HepG2 (cell line): ENCODE data around the gene TMEM80. TPM values are rescaled to one million over a fixed set of nuclear protein-coding genes. Genes with fewer than 3 reads are reported as not detected.
A peak's percentile ranks its signal among the peaks of the same experiment; 100 is the strongest.
"Not testable (repeated sequence)": the region's sequence is repeated elsewhere in the genome, so short reads cannot be mapped to it uniquely, and the experiment has no call there.

ENCODE experiments used
- ATAC-seq: fragments of 200-7000 bp; cut with Tn5 transposase; 3 replicates; pipeline ENCODE4 v1.9.1; 2020; ENCODE audit warnings: mild to moderate bottlenecking, moderate library complexity
- BruUV-seq: library from RNA; stranded (reverse); fragments of 400-500 nt; replicated peaks from 2 replicates; lab custom pipeline; 2021; lab: Mats Ljungman, UMichigan
- CTCF ChIA-PET: fragments of 300-600 bp; formaldehyde crosslinking; extraction: SDS; loops from one replicate; lab custom pipeline; 2021; ENCODE audit warnings: low total read pairs, inconsistent platforms, low intra/inter-chr PET ratio; lab: Yijun Ruan, JAX
- POLR2A ChIA-PET: fragments of 350-600 bp; sonication (Branson Sonifier 250); formaldehyde crosslinking; loops from one replicate; lab custom pipeline; 2020; ENCODE audit warnings: antibody characterized with exemption, inconsistent platforms; lab: Yijun Ruan, JAX
- DNase-seq: peaks from one replicate; pipeline ENCODE4 v3.0.0-alpha.2; 2015; ENCODE audit warnings: low spot score
- FAIRE-seq: peaks from 3 replicates; lab custom pipeline; 2011; peaks lifted over from hg19 to GRCh38; lab: Jason Lieb, UNC
- H2AFZ ChIP-seq: one replicate; pipeline ENCODE4 v1.6.1; 2011; ENCODE audit warnings: low read length, inconsistent platforms
- H3K27ac ChIP-seq: fragments of 300-600 bp; 3 replicates; pipeline ENCODE4 v1.8.0; 2011; ENCODE audit warnings: mixed run types, mild to moderate bottlenecking, mixed read lengths, low read length, inconsistent platforms; ENCODE audit not compliant: insufficient read depth; ENCODE audit errors: extremely low read length
- H3K27me3 ChIP-seq, 2 experiments: fragments of 200-600 bp in 1 of 2; 2 replicates in 1 of 2; 3 replicates in 1 of 2; pipeline versions ENCODE4 v1.6.0 to v1.8.0; 2011; ENCODE audit warnings: low read length in 2 of 2, mild to moderate bottlenecking in 2 of 2, moderate library complexity in 2 of 2, inconsistent platforms in 1 of 2; ENCODE audit not compliant: insufficient read depth in 2 of 2, control insufficient read depth in 1 of 2
- H3K36me3 ChIP-seq, 2 experiments: fragments of 200-600 bp in 1 of 2; replicated peaks in 1 of 2; 2 replicates in 1 of 2; 3 replicates in 1 of 2; pipeline versions ENCODE4 v1.5.1 to v1.8.0; 2011; ENCODE audit warnings: low read length in 2 of 2, inconsistent platforms in 1 of 2; ENCODE audit not compliant: insufficient read depth in 2 of 2, control insufficient read depth in 1 of 2
- H3K4me1 ChIP-seq: 2 replicates; pipeline ENCODE4 v1.5.1; 2012; ENCODE audit warnings: low read length, inconsistent platforms; ENCODE audit not compliant: insufficient read depth
- H3K4me2 ChIP-seq: 2 replicates; pipeline ENCODE4 v1.6.0; 2011; ENCODE audit warnings: low read depth, low read length, inconsistent platforms
- H3K4me3 ChIP-seq, 3 experiments: fragments of 200-600 bp in 1 of 3; sonication (generic), shearing (Covaris generic) in 1 of 3; replicated peaks in 1 of 3; 2 replicates each; pipeline ENCODE4 v1.5.1; 2011 to 2016; ENCODE audit warnings: low read length in 3 of 3, inconsistent platforms in 2 of 3, low read depth in 2 of 3, mild to moderate bottlenecking in 2 of 3, control low read depth in 1 of 3, mixed read lengths in 1 of 3; ENCODE audit not compliant: insufficient read depth in 1 of 3
- H3K79me2 ChIP-seq: one replicate; pipeline ENCODE4 v1.6.1; 2011; ENCODE audit warnings: low read length, inconsistent platforms; ENCODE audit not compliant: insufficient read depth
- H3K9ac ChIP-seq: 2 replicates; pipeline ENCODE4 v1.6.0; 2011; ENCODE audit warnings: mild to moderate bottlenecking, low read depth, low read length, inconsistent platforms; ENCODE audit not compliant: insufficient read depth
- H3K9me3 ChIP-seq: 2 replicates; pipeline ENCODE4 v1.5.1; 2012; ENCODE audit warnings: mild to moderate bottlenecking, low read length
- H4K20me1 ChIP-seq: 2 replicates; pipeline ENCODE4 v1.6.0; 2011; ENCODE audit warnings: inconsistent platforms, mild to moderate bottlenecking, low read length, moderate library complexity; ENCODE audit not compliant: insufficient read depth
- BCL6 ChIP-seq: IDR thresholded peaks from 2 replicates; pipeline ENCODE4 v1.6.1; 2016; ENCODE audit warnings: missing genetic modification reagents, missing compliant biosample characterization
- CEBPG ChIP-seq: IDR thresholded peaks from 2 replicates; pipeline ENCODE4 v1.6.1; 2016
- CREB1 ChIP-seq, 2 experiments: fragments of 450-650 bp in 1 of 2; IDR thresholded peaks; 2 replicates each; pipeline ENCODE4 v1.6.1; 2016 to 2017; ENCODE audit warnings: control low read depth in 1 of 2, mild to moderate bottlenecking in 1 of 2, missing compliant biosample characterization in 1 of 2, missing genetic modification characterization in 1 of 2
- HDAC1 ChIP-seq: sonication (generic); formaldehyde crosslinking; IDR thresholded peaks from 2 replicates; pipeline ENCODE4 v1.5.1; 2020; ENCODE audit warnings: mild to moderate bottlenecking, missing genetic modification reagents
- NCOR1 ChIP-seq: fragments of 200-600 bp; sonication (generic); IDR thresholded peaks from 2 replicates; pipeline ENCODE4 v1.7.0; 2017; ENCODE audit warnings: antibody characterized with exemption, low read length, borderline replicate concordance
- NR2C2 ChIP-seq: sonication (generic); formaldehyde crosslinking; IDR thresholded peaks from 2 replicates; pipeline ENCODE4 v1.4.0; 2020; ENCODE audit warnings: missing genetic modification reagents, mild to moderate bottlenecking, moderate library complexity, borderline replicate concordance
- NR2F2 ChIP-seq: IDR thresholded peaks from 2 replicates; pipeline ENCODE4 v1.6.1; 2012; ENCODE audit warnings: low read depth, inconsistent platforms, borderline replicate concordance
- NR2F6 ChIP-seq, 2 experiments: IDR thresholded peaks; 2 replicates each; pipeline ENCODE4 v1.6.1; 2016; ENCODE audit warnings: antibody characterized with exemption in 1 of 2, mild to moderate bottlenecking in 1 of 2
- RARA ChIP-seq: IDR thresholded peaks from 2 replicates; pipeline ENCODE4 v1.6.1; 2016; ENCODE audit warnings: missing genetic modification reagents, missing compliant biosample characterization
- SKI ChIP-seq: fragments of 450-650 bp; IDR thresholded peaks from one replicate; pipeline ENCODE4 v1.6.1; 2018; ENCODE audit warnings: mild to moderate bottlenecking; ENCODE audit not compliant: partially characterized antibody
- TBL1XR1 ChIP-seq: fragments of 150-350 bp; IDR thresholded peaks from 2 replicates; pipeline ENCODE4 v1.6.1; 2014; ENCODE audit warnings: borderline replicate concordance, low read length; ENCODE audit not compliant: partially characterized antibody
- TBX2 ChIP-seq: sonication (generic); formaldehyde crosslinking; IDR thresholded peaks from 2 replicates; pipeline ENCODE4 v1.5.0; 2020; ENCODE audit warnings: missing genetic modification reagents, mild to moderate bottlenecking, borderline replicate concordance
- WGBS: methylation state at CpG from one replicate; pipeline ENCODE4 v1.1.6; 2017; ENCODE audit warnings: low lambda C conversion rate; 5-methylcytosine and 5-hydroxymethylcytosine counted together
- in situ Hi-C: cut with HindIII; loops from 2 replicates; pipeline ENCODE4 v1.10.0; 2017; ENCODE audit warnings: low pct_unique_long_range_greater_than_20kb; ENCODE audit not compliant: extremely low pct_ligation_motif_present
- intact Hi-C: fragments of 100-400 bp; cut with micrococcal nuclease; formaldehyde crosslinking; loops from one replicate; pipeline ENCODE4 v1.10.0; 2022; ENCODE audit not compliant: unreplicated experiment
- polyA plus RNA-seq, 8 experiments: library from polyadenylated mRNA; depleted of rRNA in 3 of 8; stranded (reverse) in 7 of 8; unstranded in 1 of 8; fragments of >200 nt; fragmentation: Illumina TruSeq in 4 of 8; extraction: Trizol in 4 of 8; gene quantifications; 2 replicates each; pipeline versions ENCODE4 v1.2.1 to v1.2.3, GENCODE V29; 2011 to 2016; ENCODE audit warnings: low read depth in 4 of 8, missing spikeins in 1 of 8, mixed read lengths in 1 of 8; ENCODE audit not compliant: insufficient read depth in 1 of 8
- total RNA-seq, 5 experiments: library from RNA; depleted of rRNA; stranded (reverse); fragments of >200 nt; fragmentation: Illumina TruSeq; extraction: Trizol; gene quantifications; 2 replicates each; pipeline ENCODE4 v1.2.3, GENCODE V29; 2016; ENCODE audit warnings: low read depth in 1 of 5
- TF ChIP-seq, protein P1 (sequence below): sonication (generic); formaldehyde crosslinking; IDR thresholded peaks from 2 replicates; pipeline ENCODE4 v1.8.0; 2022; ENCODE audit warnings: missing genetic modification reagents, mild to moderate bottlenecking, moderate library complexity, borderline replicate concordance
- TF ChIP-seq, protein P2 (sequence below): sonication (generic); formaldehyde crosslinking; IDR thresholded peaks from 2 replicates; pipeline ENCODE4 v1.5.1; 2020; ENCODE audit warnings: mild to moderate bottlenecking, missing genetic modification reagents, moderate library complexity

The TMEM80 gene
- total and polyA plus RNA-seq, 2 of the 13 experiments (the other 11 are each of a cell fraction or from before 2014, with no cell fraction given), result 5.6 to 17.1 TPM

DNA sequence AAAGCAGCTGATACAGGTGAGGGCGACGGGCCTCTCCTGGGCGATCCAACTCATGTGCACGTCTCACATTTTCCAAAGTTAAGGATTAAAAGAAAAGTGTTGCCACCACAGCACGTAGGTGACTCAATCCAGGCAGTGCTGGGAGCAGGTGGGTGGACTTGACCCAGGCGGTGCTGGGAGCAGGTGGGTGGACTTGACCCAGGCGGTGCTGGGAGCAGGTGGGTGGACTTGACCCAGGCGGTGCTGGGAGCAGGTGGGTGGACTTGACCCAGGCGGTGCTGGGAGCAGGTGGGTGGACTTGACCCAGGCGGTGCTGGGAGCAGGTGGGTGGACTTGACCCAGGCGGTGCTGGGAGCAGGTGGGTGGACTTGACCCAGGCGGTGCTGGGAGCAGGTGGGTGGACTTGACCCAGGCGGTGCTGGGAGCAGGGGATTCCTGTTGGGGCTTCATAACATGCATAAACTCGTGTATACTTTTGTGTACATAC, 47.9 kb upstream of the TMEM80 start:
- Histone ChIP-seq H3K4me1 (peaks cover 12% of the 10 kb centered on the region; the same call in 1 of the 2 replicates), H3K36me3 (peaks cover 4 to 20% of the 10 kb centered on the region in 2 experiments)
- CTCF ChIA-PET; H3K27me3 ChIP-seq; H3K4me2 ChIP-seq; ATAC-seq; H3K27ac ChIP-seq; POLR2A ChIA-PET; in situ Hi-C loops; H3K9me3 ChIP-seq; H3K9ac ChIP-seq; H2AFZ ChIP-seq; intact Hi-C loops; H4K20me1 ChIP-seq; FAIRE-seq; H3K4me3 ChIP-seq; BruUV-seq; H3K79me2 ChIP-seq; DNase-seq; TF ChIP-seq CREB1 (IDR thresholded peaks at IDR 0.05): not testable (repeated sequence)
- 78% methylated on average over 9 of the region's 14 CpGs for WGBS
- TF ChIP-seq, protein P1, sequence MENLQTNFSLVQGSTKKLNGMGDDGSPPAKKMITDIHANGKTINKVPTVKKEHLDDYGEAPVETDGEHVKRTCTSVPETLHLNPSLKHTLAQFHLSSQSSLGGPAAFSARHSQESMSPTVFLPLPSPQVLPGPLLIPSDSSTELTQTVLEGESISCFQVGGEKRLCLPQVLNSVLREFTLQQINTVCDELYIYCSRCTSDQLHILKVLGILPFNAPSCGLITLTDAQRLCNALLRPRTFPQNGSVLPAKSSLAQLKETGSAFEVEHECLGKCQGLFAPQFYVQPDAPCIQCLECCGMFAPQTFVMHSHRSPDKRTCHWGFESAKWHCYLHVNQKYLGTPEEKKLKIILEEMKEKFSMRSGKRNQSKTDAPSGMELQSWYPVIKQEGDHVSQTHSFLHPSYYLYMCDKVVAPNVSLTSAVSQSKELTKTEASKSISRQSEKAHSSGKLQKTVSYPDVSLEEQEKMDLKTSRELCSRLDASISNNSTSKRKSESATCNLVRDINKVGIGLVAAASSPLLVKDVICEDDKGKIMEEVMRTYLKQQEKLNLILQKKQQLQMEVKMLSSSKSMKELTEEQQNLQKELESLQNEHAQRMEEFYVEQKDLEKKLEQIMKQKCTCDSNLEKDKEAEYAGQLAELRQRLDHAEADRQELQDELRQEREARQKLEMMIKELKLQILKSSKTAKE, result peak; percentile 87
- 0 out of 2 replicates have a peak, but pooled peaks have one; percentile 22 for TF ChIP-seq CREB1 (CRISPR knock-in tag; IDR thresholded peaks at IDR 0.05)
- peak; percentile 86 for TF ChIP-seq SKI
- TF ChIP-seq NR2F6 (IDR thresholded peaks at IDR 0.05), result peak; percentile 58; the same call in 1 of the 2 replicates
- TF ChIP-seq NR2F6 (CRISPR knock-in tag; IDR thresholded peaks at IDR 0.05), result peak; percentile 53; the same call in 1 of the 2 replicates
- TF ChIP-seq NCOR1, result peak; percentile 86; the same call in 1 of the 2 replicates
- TF ChIP-seq TBX2 (CRISPR knock-in tag), result 0 out of 2 replicates have a peak, but pooled peaks have one; percentile 12
- peak; percentile 26; the same call in 1 of the 2 replicates for TF ChIP-seq HDAC1 (CRISPR knock-in tag)
- peak; percentile 5; the same call in 1 of the 2 replicates for TF ChIP-seq CEBPG (CRISPR knock-in tag)
- peak; percentile 95 for TF ChIP-seq TBL1XR1
- peak; percentile 53; the same call in 1 of the 2 replicates for TF ChIP-seq BCL6 (CRISPR knock-in tag)
- peak; percentile 74 for TF ChIP-seq NR2C2 (CRISPR knock-in tag)
- peak; percentile 97 for TF ChIP-seq RARA
- 0 out of 2 replicates have a peak, but pooled peaks have one; percentile 43 for TF ChIP-seq NR2F2
- TF ChIP-seq, protein P2, sequence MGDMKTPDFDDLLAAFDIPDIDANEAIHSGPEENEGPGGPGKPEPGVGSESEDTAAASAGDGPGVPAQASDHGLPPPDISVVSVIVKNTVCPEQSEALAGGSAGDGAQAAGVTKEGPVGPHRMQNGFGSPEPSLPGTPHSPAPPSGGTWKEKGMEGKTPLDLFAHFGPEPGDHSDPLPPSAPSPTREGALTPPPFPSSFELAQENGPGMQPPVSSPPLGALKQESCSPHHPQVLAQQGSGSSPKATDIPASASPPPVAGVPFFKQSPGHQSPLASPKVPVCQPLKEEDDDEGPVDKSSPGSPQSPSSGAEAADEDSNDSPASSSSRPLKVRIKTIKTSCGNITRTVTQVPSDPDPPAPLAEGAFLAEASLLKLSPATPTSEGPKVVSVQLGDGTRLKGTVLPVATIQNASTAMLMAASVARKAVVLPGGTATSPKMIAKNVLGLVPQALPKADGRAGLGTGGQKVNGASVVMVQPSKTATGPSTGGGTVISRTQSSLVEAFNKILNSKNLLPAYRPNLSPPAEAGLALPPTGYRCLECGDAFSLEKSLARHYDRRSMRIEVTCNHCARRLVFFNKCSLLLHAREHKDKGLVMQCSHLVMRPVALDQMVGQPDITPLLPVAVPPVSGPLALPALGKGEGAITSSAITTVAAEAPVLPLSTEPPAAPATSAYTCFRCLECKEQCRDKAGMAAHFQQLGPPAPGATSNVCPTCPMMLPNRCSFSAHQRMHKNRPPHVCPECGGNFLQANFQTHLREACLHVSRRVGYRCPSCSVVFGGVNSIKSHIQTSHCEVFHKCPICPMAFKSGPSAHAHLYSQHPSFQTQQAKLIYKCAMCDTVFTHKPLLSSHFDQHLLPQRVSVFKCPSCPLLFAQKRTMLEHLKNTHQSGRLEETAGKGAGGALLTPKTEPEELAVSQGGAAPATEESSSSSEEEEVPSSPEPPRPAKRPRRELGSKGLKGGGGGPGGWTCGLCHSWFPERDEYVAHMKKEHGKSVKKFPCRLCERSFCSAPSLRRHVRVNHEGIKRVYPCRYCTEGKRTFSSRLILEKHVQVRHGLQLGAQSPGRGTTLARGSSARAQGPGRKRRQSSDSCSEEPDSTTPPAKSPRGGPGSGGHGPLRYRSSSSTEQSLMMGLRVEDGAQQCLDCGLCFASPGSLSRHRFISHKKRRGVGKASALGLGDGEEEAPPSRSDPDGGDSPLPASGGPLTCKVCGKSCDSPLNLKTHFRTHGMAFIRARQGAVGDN (CRISPR knock-in tag), result peak; percentile 47
